ENCODE data around the gene TRIM72.
"Not testable (repeated sequence)": the region's sequence is repeated elsewhere in the genome, so short reads cannot be mapped to it uniquely, and the experiment has no call there.

The TRIM72 gene

GRCh38 chr16:31258366-31258765, 44.4 kb downstream of the TRIM72 start:
- no peak for DNase-seq

- DNase-seq = no peak
These were observed 46.4 kb downstream of the TRIM72 start for GRCh38 chr16:31260136-31260931.

- DNase-seq = no peak
These were observed 48.2 kb downstream of the TRIM72 start for GRCh38 chr16:31262084-31262483.

GRCh38 chr16:31265329-31266245, 51.7 kb downstream of the TRIM72 start:
- DNase-seq = peak; percentile 65

- DNase-seq = no peak
These were observed 53.6 kb downstream of the TRIM72 start for GRCh38 chr16:31267332-31268032.

GRCh38 chr16:31268033-31268365, 54.1 kb downstream of the TRIM72 start:
- no peak for DNase-seq

GRCh38 chr16:31268891-31269290, 55.0 kb downstream of the TRIM72 start:
- DNase-seq = no peak

GRCh38 chr16:31269541-31269940, 55.6 kb downstream of the TRIM72 start:
- DNase-seq = no peak

GRCh38 chr16:31269973-31270372, 56.1 kb downstream of the TRIM72 start:
- not testable (repeated sequence) for DNase-seq

- DNase-seq = no peak
These were observed 56.9 kb downstream of the TRIM72 start for GRCh38 chr16:31270795-31271194.

- no peak for DNase-seq
These were observed 57.8 kb downstream of the TRIM72 start for GRCh38 chr16:31271621-31272190.

GRCh38 chr16:31273187-31273586, 59.3 kb downstream of the TRIM72 start:
- DNase-seq = no peak

- DNase-seq = no peak
These were observed 59.8 kb downstream of the TRIM72 start for GRCh38 chr16:31273676-31274075.

- DNase-seq = no peak
These were observed 61.2 kb downstream of the TRIM72 start for GRCh38 chr16:31274831-31275816.

- no peak for DNase-seq
These were observed 62.7 kb downstream of the TRIM72 start for GRCh38 chr16:31276600-31276999.

- no peak for DNase-seq
These were observed 63.8 kb downstream of the TRIM72 start for GRCh38 chr16:31277659-31278260.

- DNase-seq = not testable (repeated sequence)
These were observed 64.9 kb downstream of the TRIM72 start for GRCh38 chr16:31278853-31279252.

All from NK-92 treated with Interleukin-12 subunit alpha and Interleukin-12 subunit beta, amount 100 ng/mL, for 24 hours (cell line).